ENCODE results near the gene HNF4A. TPM values are rescaled to one million over a fixed set of nuclear protein-coding genes. Genes with fewer than 3 reads are reported as not detected.

HNF4A gene
- total RNA-seq, 1 experiment from 2014 or later = 0.13 TPM

GRCh38 chr20:44427804-44428173, 72.3 kb downstream of the HNF4A start:
- Histone ChIP-seq H3K9me2 (ENCODE audit: insufficient read depth) (no peaks in the 10 kb centered on the region), H4K20me1 (ENCODE audit: insufficient read depth) (no peaks in the 10 kb centered on the region), H3K27ac (no peak overlapping the region), H3K36me3 (ENCODE audit: low read depth) (no peaks in the 10 kb centered on the region), H3K27me3 (ENCODE audit: insufficient read depth, low read depth) (0 out of 2 replicates have a peak, but pooled peaks cover 4% of the 10 kb centered on the region), H3K4me3 (no peak overlapping the region), H3K4me2 (no peak overlapping the region), H3K79me2 (ENCODE audit: low read depth) (no peaks in the 10 kb centered on the region), H3K4me1 (replicated peaks; ENCODE audit: insufficient read depth) (no peaks in the 10 kb centered on the region), H3K9me3 (ENCODE audit: insufficient read depth, low read depth) (no peaks in the 10 kb centered on the region), H3F3A (ENCODE audit: insufficient read depth, low read depth) (no peaks in the 10 kb centered on the region), H2AFZ (no peak overlapping the region)
- TF ChIP-seq CTCF (conservative IDR thresholded peaks at IDR 0.05) (no peak), EZH2 (IDR thresholded peaks at IDR 0.05; ENCODE audit: low read depth) (no peak)
- ChIA-PET POLR2A (ENCODE audit: unreplicated experiment) (no interaction called here), CTCF (no interaction called here)
- intact Hi-C loops (cut with micrococcal nuclease; ENCODE audit: unreplicated experiment) = no loop called here
- no peak for DNase-seq
- BruUV-seq (replicated peaks) = no TSS peak

- no TSS peak for BruUV-seq (replicated peaks)
Measured at GRCh38 chr20:44428174-44429016, 72.9 kb downstream of the HNF4A start.

GRCh38 chr20:44429017-44429339, 73.5 kb downstream of the HNF4A start:
- Histone ChIP-seq H3K9me3 (ENCODE audit: insufficient read depth, low read depth) (no peaks in the 10 kb centered on the region), H3K27me3 (ENCODE audit: insufficient read depth, low read depth) (0 out of 2 replicates have a peak, but pooled peaks cover 4% of the 10 kb centered on the region), H2AFZ (no peak overlapping the region), H3K4me3 (no peak overlapping the region), H3F3A (ENCODE audit: insufficient read depth, low read depth) (no peaks in the 10 kb centered on the region), H3K4me2 (no peak overlapping the region), H3K9me2 (ENCODE audit: insufficient read depth) (no peaks in the 10 kb centered on the region), H3K79me2 (ENCODE audit: low read depth) (no peaks in the 10 kb centered on the region), H4K20me1 (ENCODE audit: insufficient read depth) (no peaks in the 10 kb centered on the region), H3K4me1 (replicated peaks; ENCODE audit: insufficient read depth) (no peaks in the 10 kb centered on the region), H3K36me3 (ENCODE audit: low read depth) (no peaks in the 10 kb centered on the region), H3K27ac (no peak overlapping the region)
- ChIA-PET POLR2A (ENCODE audit: unreplicated experiment) (no interaction called here), CTCF (no interaction called here)
- TF ChIP-seq CTCF (conservative IDR thresholded peaks at IDR 0.05) = no peak
- no peak for TF ChIP-seq EZH2 (IDR thresholded peaks at IDR 0.05; ENCODE audit: low read depth)
- intact Hi-C loops (cut with micrococcal nuclease; ENCODE audit: unreplicated experiment) = no loop called here
- no peak for DNase-seq
- no TSS peak for BruUV-seq (replicated peaks)

More at GRCh38 chr20:44428174-44429016, 72.9 kb downstream of the HNF4A start:
- no peak overlapping the region for H3K4me3 ChIP-seq
- H3K9me2 ChIP-seq (ENCODE audit: insufficient read depth) = no peaks in the 10 kb centered on the region
- TF ChIP-seq CTCF (conservative IDR thresholded peaks at IDR 0.05) (no peak), EZH2 (IDR thresholded peaks at IDR 0.05; ENCODE audit: low read depth) (no peak)
- no peak overlapping the region for H2AFZ ChIP-seq
- DNase-seq = no peak
- no peak overlapping the region for H3K4me2 ChIP-seq
- 0 out of 2 replicates have a peak, but pooled peaks cover 4% of the 10 kb centered on the region for H3K27me3 ChIP-seq (ENCODE audit: insufficient read depth, low read depth)
- no peaks in the 10 kb centered on the region for H3K36me3 ChIP-seq (ENCODE audit: low read depth)
- H3F3A ChIP-seq (ENCODE audit: insufficient read depth, low read depth) = no peaks in the 10 kb centered on the region
- no peaks in the 10 kb centered on the region for H3K79me2 ChIP-seq (ENCODE audit: low read depth)
- H3K27ac ChIP-seq = no peak overlapping the region
- ChIA-PET POLR2A (ENCODE audit: unreplicated experiment) (no interaction called here), CTCF (no interaction called here)
- H3K9me3 ChIP-seq (ENCODE audit: insufficient read depth, low read depth) = no peaks in the 10 kb centered on the region
- no peaks in the 10 kb centered on the region for H4K20me1 ChIP-seq (ENCODE audit: insufficient read depth)
- intact Hi-C loops (cut with micrococcal nuclease; ENCODE audit: unreplicated experiment) = no loop called here
- H3K4me1 ChIP-seq (replicated peaks; ENCODE audit: insufficient read depth) = no peaks in the 10 kb centered on the region

Measured in PC-9 (cell line).